HepG2 (cell line): Measurements from ENCODE around the gene OCSTAMP.

ENCODE experiments used
- AHR ChIP-seq: IDR thresholded peaks from 2 replicates; pipeline ENCODE4 v1.6.1; 2018; ENCODE audit warnings: missing genetic modification reagents, missing compliant biosample characterization
- IKZF4 ChIP-seq: sonication (generic); formaldehyde crosslinking; IDR thresholded peaks from 2 replicates; pipeline ENCODE4 v1.5.1; 2020; ENCODE audit warnings: borderline replicate concordance, mild to moderate bottlenecking, low read depth, missing genetic modification reagents; ENCODE audit errors: not compliant biosample characterization
- MTF1 ChIP-seq: sonication (generic); formaldehyde crosslinking; IDR thresholded peaks from 2 replicates; pipeline ENCODE4 v1.5.0; 2020; ENCODE audit warnings: missing genetic modification reagents
- MYPOP ChIP-seq: sonication (generic); formaldehyde crosslinking; IDR thresholded peaks from 2 replicates; pipeline ENCODE4 v1.8.1; 2023; ENCODE audit warnings: mild to moderate bottlenecking, moderate library complexity, missing genetic modification reagents
- ZNF557 ChIP-seq: sonication (generic); formaldehyde crosslinking; IDR thresholded peaks from 2 replicates; pipeline ENCODE4 v1.4.0; 2020; ENCODE audit warnings: missing genetic modification reagents

- TF ChIP-seq AHR (CRISPR knock-in tag) (no peak), IKZF4 (no peak), ZNF557 (CRISPR knock-in tag) (no peak), MTF1 (no peak), MYPOP (no peak)
These were observed 8.1 kb upstream of the OCSTAMP start for GRCh38 chr20:46558511-46558959.
